Epithelial cell of esophagus (primary cell): ENCODE results near the gene MEGF11.

Experiments used
- DNase-seq: peaks from one replicate; pipeline ENCODE4 v3.0.0; 2010; ENCODE audit warnings: low read depth
- H3K4me3 ChIP-seq: 2 replicates; pipeline ENCODE4 v1.5.1; 2011; ENCODE audit warnings: mild to moderate bottlenecking, low read length, control low read depth
- TF ChIP-seq, protein P1 (sequence below): IDR thresholded peaks from 2 replicates; pipeline ENCODE4 v1.5.1; 2011; ENCODE audit warnings: low read depth, mild to moderate bottlenecking, low read length, control low read depth, inconsistent platforms; ENCODE audit not compliant: insufficient read depth; ENCODE audit errors: missing control alignments

MEGF11 gene

DNA sequence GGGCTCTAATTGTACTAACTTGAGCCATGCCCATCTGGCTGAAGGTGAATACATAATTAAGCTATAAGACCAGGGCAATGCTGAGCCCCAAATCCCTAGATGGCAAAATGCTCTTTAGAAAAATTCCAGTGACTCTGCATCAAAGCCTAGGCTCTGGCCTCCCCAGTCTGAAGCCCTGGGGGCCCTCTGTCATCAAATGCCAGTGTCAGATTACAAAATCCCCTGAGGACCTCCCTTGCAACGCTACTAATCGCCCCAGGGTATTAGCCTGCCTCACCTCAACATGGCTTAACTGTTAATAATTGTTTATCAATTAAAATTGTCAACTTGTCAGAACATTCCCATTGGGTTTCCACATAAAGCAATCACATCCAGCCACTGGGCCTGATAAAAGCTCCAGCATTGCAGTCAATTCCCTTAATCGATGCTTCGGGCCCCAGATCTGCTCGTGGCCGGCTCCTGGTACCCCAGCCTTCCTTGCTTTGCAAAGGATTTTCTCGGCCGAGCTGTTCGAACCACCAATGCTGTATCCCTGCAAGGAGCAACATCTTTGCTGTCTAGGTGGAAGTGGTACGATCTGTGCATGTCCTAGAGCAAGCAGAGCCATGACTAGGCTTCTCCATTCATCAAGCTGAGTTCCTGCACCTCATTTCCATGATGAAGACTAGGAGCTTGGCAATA lies 151.7 kb downstream of the MEGF11 start:
- H3K4me3 ChIP-seq, result no peak overlapping the region
- TF ChIP-seq, protein P1, sequence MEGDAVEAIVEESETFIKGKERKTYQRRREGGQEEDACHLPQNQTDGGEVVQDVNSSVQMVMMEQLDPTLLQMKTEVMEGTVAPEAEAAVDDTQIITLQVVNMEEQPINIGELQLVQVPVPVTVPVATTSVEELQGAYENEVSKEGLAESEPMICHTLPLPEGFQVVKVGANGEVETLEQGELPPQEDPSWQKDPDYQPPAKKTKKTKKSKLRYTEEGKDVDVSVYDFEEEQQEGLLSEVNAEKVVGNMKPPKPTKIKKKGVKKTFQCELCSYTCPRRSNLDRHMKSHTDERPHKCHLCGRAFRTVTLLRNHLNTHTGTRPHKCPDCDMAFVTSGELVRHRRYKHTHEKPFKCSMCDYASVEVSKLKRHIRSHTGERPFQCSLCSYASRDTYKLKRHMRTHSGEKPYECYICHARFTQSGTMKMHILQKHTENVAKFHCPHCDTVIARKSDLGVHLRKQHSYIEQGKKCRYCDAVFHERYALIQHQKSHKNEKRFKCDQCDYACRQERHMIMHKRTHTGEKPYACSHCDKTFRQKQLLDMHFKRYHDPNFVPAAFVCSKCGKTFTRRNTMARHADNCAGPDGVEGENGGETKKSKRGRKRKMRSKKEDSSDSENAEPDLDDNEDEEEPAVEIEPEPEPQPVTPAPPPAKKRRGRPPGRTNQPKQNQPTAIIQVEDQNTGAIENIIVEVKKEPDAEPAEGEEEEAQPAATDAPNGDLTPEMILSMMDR, result no peak
- DNase-seq, result no peak

DNA sequence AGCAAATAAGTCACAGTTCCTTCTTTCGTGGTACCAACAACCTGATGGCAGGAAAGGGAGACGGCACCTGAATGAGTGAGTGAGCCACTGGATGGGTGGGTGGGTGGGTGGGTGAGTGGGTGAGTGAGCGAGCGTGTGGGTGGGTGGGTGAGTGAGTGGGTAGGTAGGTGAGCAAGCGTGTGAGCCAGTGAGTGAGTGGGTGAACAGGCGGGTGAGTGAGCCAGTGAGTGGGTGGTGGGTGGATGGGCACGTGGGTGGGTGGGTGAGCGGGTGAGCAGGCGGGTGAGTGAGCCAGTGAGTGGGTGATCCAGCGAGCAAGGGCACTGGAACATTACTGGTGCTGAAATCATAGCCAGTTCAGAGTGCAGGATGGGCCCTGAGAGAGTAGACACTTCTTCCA lies 152.8 kb downstream of the MEGF11 start:
- H3K4me3 ChIP-seq, result no peak overlapping the region
- TF ChIP-seq, protein P1, result no peak
- no peak for DNase-seq

DNA sequence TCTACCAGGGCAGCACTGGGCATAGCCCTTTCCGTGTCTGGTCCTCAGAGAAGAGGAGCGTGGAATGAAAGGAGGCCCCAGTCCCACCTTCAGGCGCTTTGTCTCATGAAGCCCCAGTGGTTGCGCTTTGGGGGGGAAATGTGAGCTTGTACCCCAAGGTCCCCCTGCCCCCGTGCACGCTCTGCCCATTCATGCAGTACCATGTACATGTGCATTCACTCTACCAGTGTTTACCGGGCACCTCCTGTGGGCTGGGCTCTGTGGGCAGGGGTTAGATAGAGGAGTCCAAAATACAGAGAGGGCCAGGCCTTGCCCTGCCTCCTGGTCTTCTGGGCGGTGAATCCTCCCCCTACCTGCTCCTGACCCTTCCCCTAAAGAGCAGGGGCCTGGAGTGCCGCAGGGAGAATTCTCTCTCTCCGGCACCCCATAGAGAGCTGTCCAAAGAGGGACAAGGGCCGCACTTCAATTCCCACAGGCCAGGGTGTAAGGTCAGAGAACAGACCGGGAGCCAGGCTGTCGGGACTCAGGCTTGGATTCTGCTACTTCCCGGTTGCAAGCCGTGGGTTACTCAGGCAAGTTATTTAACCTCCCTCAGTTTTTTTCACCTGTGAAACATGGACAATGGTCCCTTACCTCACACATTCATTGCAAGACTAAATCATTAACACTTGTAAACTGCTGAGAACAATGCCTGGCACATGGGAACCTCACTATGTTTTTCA lies 153.4 kb downstream of the MEGF11 start:
- H3K4me3 ChIP-seq, result no peak overlapping the region
- DNase-seq, result no peak
- TF ChIP-seq, protein P1, result no peak

DNA sequence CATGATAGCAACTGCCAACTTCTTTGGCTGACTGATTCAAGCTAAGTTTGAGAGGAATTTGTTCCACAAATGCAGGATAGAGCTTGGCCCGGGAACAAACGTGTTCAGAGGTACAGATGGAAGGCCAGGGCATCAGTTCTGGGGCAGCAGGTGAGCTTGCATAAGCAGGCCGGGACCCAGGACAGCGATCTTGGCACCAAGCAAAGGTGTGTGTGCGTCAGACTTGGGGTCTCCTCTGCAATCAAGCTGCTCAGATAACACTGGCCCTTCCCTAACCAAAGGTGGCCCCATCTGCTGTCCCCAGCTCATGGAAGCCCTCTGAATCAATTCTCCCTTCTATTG lies 155.6 kb downstream of the MEGF11 start:
- DNase-seq, result no peak
- TF ChIP-seq, protein P1, result no peak
- no peak overlapping the region for H3K4me3 ChIP-seq

DNA sequence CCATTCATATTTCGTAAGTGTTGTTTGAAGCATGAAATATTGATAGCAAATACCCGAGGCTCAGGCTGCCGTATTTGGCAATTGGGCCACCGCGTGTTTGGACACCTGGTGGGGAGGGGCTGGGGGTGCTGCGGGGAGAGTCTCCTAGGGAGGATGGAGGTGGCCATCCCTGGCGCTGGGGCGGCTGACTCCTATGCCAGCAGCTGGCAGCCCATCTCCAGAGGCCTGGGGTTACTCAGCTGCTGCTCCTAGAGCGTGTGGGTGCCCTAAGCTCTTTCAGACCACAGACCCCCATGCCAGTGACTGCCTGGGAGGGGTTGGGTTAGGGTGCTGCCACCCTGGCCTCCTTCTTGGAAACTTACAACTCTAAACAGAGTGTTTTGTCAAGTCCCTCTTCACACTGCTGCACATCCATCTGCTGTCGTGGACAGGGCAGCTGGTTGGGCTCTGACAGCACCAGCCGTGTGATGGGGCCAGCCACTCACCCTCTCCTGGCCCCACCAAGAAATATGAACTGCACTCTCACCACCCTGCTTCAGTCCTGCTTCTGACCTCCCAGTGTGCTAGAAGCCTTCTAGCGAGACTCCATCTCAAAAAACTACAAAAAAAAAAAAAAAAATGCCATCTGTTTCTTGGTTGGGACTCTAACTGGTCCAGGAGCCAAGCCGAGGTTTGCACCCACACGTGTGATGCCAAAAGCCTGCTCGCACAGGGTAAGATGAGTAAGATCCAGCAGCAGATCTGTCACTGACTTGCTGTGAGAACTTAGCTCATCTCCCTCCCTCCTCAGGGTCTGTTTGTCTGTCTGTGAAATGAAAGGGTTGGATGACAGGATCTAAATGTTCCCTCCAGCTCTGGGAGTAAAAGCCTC lies 156.2 kb downstream of the MEGF11 start:
- no peak overlapping the region for H3K4me3 ChIP-seq
- DNase-seq, result no peak
- TF ChIP-seq, protein P1, result no peak

DNA sequence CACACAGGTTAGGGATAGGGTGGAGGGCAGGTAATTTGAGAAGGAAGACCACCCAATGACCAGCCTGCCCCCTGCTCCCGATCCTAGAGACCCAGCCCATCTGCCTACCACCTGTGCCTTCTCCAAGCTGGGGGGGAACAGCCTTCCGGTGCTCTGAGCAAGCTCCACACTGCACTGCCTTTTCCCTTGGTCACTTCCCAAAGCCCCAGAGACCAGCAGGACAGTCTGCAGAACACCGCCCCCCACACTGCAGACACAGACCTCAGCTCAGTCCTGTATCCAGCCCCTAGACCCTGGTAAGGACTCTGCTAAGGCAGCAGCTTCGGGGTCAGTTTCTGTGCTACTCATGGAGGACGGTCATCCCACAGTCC lies 156.9 kb downstream of the MEGF11 start:
- no peak overlapping the region for H3K4me3 ChIP-seq
- DNase-seq, result no peak
- TF ChIP-seq, protein P1, result no peak
